ENCODE results near the gene SGSM1.

The SGSM1 gene, protein sequence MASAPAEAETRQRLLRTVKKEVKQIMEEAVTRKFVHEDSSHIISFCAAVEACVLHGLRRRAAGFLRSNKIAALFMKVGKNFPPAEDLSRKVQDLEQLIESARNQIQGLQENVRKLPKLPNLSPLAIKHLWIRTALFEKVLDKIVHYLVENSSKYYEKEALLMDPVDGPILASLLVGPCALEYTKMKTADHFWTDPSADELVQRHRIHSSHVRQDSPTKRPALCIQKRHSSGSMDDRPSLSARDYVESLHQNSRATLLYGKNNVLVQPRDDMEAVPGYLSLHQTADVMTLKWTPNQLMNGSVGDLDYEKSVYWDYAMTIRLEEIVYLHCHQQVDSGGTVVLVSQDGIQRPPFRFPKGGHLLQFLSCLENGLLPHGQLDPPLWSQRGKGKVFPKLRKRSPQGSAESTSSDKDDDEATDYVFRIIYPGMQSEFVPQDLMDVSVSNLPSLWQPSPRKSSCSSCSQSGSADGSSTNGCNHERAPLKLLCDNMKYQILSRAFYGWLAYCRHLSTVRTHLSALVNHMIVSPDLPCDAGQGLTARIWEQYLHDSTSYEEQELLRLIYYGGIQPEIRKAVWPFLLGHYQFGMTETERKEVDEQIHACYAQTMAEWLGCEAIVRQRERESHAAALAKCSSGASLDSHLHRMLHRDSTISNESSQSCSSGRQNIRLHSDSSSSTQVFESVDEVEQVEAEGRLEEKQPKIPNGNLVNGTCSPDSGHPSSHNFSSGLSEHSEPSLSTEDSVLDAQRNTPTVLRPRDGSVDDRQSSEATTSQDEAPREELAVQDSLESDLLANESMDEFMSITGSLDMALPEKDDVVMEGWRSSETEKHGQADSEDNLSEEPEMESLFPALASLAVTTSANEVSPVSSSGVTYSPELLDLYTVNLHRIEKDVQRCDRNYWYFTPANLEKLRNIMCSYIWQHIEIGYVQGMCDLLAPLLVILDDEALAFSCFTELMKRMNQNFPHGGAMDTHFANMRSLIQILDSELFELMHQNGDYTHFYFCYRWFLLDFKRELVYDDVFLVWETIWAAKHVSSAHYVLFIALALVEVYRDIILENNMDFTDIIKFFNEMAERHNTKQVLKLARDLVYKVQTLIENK

DNA sequence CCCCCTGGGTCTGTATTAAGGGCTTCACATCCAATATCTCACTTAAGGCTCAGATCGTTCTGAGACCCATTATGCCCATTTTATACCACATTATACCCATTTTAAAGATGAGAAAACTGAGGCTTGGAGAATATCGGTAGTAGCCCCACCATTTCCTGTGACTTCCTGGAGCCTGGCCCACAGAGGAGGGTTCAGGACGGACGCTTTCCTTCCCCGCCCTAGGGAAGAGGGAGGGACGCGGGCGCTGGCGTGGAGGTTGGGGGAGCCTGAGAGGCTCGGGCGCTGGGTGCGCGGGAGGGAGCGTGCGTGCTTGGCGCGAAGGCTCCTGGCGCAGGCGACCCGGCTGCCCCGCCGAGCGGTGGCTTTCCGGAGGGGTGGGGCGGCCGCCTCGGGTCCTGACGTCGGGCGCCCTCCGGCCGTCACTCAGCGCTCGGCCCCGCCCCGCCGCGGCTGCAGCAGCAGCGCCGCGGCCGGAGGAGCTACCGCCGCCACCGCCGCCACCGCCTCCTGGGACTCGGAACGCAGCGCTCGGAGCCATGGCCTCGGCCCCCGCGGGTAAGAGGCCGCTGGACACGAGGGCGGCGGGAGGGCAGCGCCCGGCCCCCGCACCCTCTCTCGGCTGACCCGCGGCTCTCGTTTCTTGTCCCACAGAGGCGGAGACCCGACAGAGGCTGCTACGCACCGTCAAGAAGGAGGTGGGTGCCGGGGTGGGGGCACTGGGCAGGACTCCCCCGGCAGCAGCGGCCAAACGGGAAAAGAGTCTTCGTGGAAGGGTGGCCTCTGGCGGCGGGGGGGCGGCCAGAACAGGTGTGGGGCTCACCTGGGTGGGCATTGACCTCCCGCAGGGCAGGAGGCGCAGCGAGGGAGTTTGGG is at the start of gene SGSM1:
SGSM1 (plus strand) TSS at position 422 of the 873 bp plus-strand sequence; CDS start at position 537, 115 bp downstream.
- no peak for DNase-seq

DNA sequence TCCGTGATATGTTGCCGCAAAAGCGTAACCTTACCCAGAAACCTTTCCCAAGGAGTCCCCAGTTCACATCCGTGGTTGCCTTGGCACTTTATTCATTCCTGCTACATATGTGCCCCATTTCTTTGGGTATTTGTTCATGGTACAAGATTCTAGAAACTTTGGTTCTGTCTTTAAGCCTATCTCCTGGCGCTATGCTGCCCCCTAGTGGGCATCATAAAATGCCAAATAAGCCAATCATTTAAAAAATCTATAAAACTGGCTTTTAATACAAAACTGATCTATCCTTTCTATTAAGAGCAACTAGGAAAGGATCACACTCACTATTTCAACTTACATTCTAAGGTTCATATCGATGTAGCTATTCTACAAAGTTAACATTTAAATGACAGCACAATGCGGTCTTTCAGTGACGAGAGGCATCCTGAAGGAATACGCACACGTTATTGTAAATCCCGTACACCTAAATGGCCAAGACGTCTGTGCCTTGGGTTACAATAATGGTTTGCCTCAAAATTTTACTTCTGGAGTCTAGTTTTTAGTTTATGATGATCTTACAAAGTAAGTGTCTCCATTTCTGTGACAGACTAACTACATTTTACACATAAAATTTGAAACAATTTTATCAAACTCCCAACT is 47.7 kb upstream of the SGSM1 start:
- DNase-seq: no peak

GRCh38 chr22:24759765-24760164 is 46.2 kb upstream of the SGSM1 start:
- DNase-seq: no peak

DNA sequence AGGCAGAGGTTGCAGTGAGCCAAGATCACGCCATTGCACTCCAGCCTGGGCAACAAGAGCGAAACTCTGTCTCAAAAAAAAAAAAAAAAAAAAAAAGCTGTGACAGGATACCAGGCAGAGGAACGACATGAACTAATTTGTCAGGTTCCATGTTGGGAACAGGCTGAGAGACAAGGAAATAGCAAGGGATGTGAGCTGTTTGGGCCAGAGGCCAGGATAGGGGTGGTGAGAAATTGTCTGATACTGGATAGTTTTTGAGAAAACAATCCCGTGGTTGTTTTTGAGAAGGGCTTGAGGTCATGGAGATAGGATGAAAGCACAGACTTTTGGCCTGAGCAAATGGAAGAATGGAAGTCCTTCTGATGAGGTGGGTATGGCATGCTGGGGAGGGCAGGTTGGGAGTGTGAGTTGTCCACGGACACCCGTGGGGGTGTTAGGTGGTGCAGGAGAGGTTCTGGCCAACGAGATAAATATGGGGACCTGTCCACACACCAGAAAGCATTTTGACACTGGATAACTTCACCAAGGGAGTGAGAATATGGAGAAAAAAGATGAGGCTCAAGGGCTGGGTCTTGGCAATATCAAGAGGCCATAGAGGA is 45.2 kb upstream of the SGSM1 start:
- no peak for DNase-seq

DNA sequence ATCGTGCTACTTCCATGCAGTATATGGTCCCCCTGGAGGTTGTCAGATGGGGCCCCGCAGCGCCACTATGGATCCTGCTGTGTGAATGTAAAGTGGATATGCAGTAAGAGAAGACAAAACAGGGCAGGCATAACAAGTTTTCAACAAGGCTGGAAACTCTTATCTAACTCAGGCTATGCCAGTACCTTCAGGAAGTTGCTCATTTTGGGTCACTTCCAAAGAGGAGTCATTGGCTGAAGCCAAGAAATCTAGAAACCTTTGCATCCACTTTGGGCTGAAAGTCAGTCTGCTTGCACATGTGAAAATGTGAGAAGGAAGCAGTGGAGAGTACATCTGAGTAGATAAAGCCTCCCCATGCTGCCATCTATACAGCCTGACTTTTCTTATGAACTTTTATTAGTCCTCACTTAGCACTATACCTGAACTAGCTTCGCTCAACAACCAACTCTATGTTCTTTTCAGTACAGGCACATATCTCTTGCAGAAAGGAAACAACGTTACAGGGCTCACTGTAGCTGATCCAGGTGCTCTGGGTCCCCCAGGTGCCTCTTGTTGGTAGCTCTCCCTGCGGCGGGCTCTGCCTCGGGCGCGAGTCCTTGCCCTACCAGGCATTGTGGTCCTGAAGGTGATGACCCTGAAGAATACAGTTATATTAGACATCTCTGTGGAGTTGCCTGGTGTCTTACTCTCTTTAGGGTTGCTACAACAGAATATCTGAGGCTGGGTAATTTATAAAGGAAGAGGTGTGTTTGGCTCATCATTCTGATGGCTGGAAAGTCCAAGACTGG is 43.9 kb upstream of the SGSM1 start:
- no peak for DNase-seq

DNA sequence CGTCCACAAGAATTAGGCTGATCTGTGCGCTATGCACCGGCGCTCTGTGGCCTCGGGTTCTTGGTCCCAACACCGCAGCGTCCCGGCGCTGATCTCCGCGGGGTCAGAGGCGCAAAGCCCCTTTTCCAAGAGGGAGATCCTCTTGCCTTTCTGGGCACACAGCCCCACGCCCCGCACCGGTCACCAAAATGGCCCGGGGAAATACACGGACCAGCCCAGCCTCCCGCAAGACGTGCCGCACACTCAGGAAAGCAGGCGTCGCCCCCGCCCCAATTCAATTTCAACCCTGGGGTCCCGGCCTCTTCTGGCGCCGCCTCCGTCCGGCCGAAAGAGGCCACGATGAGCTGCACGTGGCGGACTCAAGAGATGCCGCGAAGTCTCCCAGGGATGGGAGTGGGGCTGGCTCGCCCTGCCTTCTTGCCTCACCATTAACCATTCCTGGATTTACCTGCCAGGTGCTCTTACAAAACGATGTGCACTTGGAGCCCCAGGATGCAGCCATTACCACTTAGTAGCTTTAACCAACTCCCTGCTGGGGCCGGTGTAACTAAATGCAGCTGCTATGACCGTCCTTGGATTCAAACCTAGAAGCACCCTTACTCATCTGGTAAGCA is 42.0 kb upstream of the SGSM1 start:
- no peak for DNase-seq

DNA sequence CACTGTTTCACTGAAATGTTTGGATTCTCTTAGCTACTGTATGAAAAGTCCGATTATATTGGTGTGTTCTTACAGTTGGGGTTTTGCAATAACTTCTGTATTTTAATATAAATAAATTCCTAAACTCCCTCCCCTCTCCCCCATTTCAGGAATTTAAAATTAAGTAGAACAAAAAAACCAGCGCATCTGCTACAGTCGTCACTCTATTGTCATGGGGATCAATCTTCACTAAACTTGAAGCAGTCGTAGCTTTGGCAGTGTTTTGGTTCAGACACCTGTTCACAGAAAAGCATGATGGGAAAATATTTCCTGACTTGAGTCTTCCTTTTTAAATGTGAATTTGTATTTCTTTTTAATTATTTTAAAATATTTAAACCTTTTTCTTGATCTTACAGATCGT is 40.8 kb upstream of the SGSM1 start:
- no peak for DNase-seq

GRCh38 chr22:24768537-24769374 is 37.3 kb upstream of the SGSM1 start:
- peak; percentile 23 for DNase-seq

- peak; percentile 19 for DNase-seq
Observed at GRCh38 chr22:24772493-24773220, 33.4 kb upstream of the SGSM1 start.

DNA sequence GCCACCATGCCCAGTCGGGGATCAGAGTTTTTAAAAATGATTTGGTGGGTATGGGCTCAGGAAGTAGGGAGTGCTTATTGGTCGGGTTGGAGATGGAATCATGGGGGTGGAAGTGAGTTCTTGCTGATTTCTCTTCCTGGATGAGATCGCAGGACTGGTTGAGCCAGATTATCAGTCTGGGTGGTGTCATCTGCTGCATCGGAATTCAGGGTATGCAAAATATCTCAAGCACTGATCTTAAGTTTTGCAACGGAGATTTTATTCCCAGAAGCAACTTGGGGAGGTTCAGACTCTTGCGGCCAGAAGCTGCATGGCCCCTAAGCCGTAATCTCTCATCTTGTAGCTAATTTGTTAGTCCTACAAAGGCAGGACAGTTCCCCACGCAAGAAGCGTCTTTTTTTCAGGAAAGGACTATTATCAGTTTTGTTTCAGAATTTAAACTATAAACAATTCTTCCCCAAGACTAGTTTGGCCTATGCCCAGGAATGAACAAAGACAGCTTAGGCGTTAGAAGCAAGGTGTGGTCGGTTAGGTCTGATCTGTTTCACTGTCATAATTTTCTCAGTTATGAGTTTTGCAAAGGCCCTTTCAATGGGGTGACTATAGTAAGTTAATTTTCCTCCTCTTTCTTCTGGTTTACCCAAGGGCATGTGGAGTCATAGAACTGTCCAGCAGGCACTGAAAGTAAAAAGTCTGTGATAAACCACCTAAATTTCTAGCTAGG is 30.1 kb upstream of the SGSM1 start:
- no peak for DNase-seq

DNA sequence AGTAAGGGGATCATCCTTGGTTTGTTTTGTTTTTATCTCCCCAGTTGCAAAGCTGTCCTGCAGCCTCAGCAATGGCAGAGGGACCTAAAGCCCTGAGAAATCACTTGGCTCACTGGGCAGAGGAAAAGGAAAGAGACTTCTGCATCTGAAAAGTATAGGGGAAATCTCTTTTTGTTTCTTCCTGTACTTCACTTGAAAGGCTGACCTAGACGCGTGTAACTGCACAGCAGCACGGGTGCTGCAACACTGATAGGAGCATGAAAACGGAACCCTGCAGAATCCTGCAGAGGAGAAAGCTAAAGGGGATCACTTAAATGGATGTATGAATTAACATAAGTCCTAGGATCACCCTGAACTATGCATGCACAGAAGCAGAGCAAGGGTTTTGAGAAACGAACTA is 29.5 kb upstream of the SGSM1 start:
- no peak for DNase-seq

DNA sequence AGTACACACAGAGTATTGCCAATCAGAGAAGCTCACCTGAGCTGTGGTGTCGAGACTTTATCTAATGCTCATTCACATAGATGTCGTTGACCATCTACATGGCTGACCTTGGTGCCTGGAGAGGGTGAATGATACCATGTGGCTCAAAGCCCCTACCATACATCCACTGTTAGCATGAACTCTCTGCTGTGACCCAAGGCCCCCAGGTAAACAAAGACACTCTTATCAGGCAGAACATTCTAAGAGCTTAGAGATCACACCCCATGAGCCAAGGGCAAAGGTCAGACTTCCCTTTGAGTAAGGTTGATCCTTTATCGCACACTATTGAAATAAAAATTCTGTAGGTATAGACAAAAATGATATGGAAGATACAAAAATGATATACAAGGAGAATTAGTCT is 16.5 kb upstream of the SGSM1 start:
- DNase-seq: no peak

GRCh38 chr22:24791362-24791761 is 14.6 kb upstream of the SGSM1 start:
- no peak for DNase-seq

DNA sequence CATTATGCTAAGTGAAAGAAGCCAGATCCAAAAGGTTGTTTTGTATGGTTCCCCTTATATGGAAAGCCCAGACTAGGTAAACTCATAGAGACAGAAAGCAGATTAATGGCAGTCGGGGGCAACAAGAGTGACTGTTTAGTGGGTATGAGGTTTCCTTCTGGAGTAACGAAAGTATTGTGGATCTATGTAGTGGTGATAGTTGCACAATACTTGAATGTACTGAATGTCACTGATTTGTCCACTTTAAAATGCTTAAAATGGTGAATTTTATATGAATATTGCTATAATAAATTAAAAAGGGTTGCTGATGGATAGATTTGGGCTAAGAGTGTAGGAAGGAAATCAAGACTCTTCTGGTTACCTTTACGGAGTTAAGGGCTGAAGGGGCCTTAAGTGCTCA is 10.0 kb upstream of the SGSM1 start:
- no peak for DNase-seq

- DNase-seq: no peak
Observed at GRCh38 chr22:24796860-24797259, 9.2 kb upstream of the SGSM1 start.

DNA sequence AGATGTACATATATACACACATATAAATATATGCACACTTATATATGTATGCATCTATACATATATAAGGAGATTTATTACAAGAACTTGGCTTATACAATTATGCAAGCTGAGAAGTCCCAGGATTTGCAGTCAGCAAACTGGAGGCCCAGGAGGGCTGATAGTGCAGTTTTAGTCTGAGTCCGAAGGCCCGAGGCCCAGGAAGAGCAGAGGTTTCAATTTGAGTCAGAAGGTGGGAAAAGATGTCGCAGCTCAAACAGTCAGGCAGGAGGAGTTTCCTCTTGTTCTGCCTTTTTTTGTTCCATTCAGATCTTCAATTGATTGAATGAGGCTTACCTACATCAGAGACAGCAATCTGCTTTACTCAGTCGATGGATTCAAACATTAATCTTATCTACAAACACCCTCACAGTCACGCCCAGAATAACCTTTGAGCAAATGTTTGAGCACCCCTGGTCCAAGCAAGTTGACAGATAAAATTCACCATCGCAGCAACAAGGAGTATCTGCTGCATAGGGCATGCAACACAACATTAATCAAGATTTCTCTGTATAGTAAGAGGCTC is 4.0 kb upstream of the SGSM1 start:
- DNase-seq: no peak

DNA sequence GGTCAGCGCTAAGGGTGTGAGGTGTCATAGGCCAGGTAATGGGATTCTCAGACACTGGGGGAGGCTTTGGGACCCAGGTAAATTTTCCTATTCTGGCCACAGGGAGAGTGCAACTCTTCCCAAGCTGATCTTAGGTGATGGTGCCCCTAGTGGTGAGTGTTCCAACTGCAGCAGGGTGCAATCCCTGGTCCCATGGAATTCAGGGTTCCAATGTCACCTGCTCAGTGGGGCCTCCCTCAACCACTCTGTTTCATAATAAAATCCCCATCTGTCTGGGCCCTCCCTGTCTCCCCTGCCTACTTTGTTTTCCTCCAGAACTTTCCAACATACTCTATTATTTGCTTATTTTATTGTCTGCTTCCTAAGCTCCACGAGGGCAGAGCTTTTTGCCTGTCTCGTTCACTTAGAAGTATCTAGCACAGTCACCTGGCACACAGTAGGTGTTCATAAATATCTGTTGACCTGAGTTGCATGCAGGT is 2.9 kb upstream of the SGSM1 start:
- DNase-seq: no peak

DNA sequence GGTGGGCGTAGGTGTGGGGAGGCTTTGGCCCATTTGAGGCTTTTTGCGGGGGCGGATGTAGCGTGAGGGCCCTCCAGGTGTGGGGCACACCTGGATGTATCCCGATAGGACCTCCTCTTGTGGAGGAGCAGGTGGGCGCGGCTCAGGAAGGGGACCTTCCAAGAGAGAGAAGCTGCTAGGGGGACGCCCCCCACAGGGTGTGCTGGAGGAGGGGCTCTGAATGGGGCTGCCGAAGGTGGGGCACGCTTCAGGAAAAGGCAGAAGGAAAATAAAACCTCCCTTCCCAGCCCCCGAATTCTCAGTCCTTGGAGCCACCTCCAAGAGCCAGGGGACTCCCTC is 621 bp downstream of the SGSM1 start:
- DNase-seq: no peak

All from kidney glomerular epithelial cell (primary cell).